Measurements from ENCODE around the gene UCHL5.
"Not testable (repeated sequence)": the region's sequence is repeated elsewhere in the genome, so short reads cannot be mapped to it uniquely, and the experiment has no call there.

The UCHL5 gene

GRCh38 chr1:193068013-193068412 is 8.9 kb upstream of the UCHL5 start:
- no peak overlapping the region for H3K4me3 ChIP-seq (ENCODE audit: low read length)
- DNase-seq (ENCODE audit: low read depth, low spot score), result no peak

DNA sequence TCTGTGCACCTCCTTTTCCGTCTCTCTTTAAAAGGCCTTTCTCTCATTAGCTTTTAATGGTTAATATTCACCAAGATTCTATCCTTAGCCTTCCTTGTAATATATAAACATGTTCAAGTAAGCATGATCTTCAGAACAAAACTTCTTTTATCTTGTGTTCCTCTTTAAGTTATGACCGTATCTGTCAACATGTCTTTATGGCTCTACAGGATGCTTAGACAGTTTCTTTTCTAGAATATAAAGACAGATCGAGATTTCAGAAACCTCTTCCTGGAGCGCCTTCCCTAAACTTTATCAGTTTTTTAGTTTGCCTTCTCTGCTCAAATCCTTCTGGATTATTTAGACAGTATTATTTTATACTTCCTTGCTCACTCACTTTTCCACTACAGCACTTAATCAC is 7.4 kb upstream of the UCHL5 start:
- no peak for DNase-seq (ENCODE audit: low read depth, low spot score)

GRCh38 chr1:193065954-193066353 is 6.8 kb upstream of the UCHL5 start:
- DNase-seq (ENCODE audit: low read depth, low spot score), result no peak
- no peak overlapping the region for H3K4me3 ChIP-seq (ENCODE audit: low read length)

More for the DNA sequence above, 7.4 kb upstream of the UCHL5 start:
- no peak overlapping the region for H3K4me3 ChIP-seq (ENCODE audit: low read length)

DNA sequence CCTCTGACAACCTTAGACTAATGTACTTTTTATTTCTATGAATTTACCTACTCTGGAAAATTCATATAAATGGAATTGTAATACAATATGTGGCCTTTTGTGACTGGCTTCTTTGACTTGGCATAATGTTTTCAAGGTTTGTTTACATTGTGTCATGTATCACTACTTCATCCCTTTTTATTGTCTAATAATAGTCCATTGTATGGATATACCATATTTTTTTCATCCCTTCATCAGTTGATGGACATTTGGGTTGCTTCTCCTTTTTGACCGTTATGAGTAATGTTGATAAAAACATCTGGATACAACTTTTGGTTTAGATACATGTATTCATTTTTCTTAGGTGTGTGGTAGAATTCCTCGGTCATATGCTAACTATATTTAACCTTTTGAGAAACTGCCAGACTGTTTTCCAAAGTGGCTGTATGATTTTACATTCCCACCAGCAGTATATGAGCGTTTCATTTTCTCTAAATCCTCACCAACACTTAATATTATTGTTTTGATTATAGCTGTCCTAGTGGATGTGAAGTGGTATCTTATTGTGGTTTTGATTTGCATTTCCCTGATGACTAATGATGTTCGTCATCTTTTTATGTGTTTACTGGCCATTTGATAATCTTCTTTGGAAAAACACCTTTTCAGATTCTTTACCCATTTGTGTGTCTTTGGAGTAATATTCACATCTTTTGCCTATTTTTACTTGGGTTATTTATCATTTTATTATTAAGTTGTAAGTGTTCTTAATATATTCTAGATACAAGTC is 3.7 kb upstream of the UCHL5 start:
- H3K4me3 ChIP-seq (ENCODE audit: low read length), result no peak overlapping the region
- DNase-seq (ENCODE audit: low read depth, low spot score), result no peak

DNA sequence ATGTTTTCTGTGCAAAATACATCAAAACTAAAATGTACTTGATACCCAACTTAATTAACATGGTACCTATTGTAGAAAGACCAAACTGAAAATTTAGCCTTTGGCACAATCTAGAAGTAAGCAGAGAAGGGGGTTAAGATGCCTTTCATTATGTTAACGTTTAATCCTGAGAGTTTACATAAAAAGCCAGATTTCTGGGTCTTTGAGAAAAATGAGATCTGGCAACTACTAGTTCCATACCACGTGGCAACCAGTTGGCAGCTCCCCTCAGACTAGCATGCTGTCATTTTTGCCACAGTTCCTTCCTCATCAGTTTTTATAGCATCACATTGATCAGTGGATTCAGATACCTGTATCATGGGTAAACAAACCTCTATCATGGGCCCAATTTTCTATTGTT is 1.8 kb upstream of the UCHL5 start:
- H3K4me3 ChIP-seq (ENCODE audit: low read length), result peak overlapping the region; percentile 99
- DNase-seq (ENCODE audit: low read depth, low spot score), result no peak

- no peak for DNase-seq (ENCODE audit: low read depth, low spot score)
- peak overlapping the region; percentile 99 for H3K4me3 ChIP-seq (ENCODE audit: low read length)
Observed at GRCh38 chr1:193060406-193060805, 1.2 kb upstream of the UCHL5 start.

DNA sequence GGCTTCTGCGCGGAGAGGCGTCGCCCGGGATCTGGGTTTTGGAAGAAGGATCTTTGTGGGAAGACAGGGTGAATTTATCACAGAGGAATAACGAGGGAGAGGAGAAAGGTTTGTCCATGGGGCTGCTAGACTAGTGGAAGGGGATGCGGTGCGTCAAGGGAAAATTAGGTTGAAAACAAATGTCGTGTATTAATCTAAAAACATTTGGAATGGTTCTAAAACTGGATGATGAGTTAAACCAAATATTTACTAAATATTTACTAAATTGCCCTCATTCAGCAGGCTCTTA is 899 bp upstream of the UCHL5 start:
- H3K4me3 ChIP-seq (ENCODE audit: low read length), result peak overlapping the region; percentile 99
- DNase-seq (ENCODE audit: low read depth, low spot score), result no peak

GRCh38 chr1:193058529-193059281 is 455 bp downstream of the UCHL5 start:
- peak overlapping the region; percentile 99 for H3K4me3 ChIP-seq (ENCODE audit: low read length)
- DNase-seq (ENCODE audit: low read depth, low spot score), result peak; percentile 50

GRCh38 chr1:193054169-193054675 is 4.9 kb downstream of the UCHL5 start:
- H3K4me3 ChIP-seq (ENCODE audit: low read length), result no peak overlapping the region
- no peak for DNase-seq (ENCODE audit: low read depth, low spot score)

- DNase-seq (ENCODE audit: low read depth, low spot score); H3K4me3 ChIP-seq (ENCODE audit: low read length): not testable (repeated sequence)
Observed at GRCh38 chr1:193048913-193049312, 10.2 kb downstream of the UCHL5 start.

GRCh38 chr1:193042766-193043691 is 16.1 kb downstream of the UCHL5 start:
- H3K4me3 ChIP-seq (ENCODE audit: low read length), result no peak overlapping the region
- no peak for DNase-seq (ENCODE audit: low read depth, low spot score)

DNA sequence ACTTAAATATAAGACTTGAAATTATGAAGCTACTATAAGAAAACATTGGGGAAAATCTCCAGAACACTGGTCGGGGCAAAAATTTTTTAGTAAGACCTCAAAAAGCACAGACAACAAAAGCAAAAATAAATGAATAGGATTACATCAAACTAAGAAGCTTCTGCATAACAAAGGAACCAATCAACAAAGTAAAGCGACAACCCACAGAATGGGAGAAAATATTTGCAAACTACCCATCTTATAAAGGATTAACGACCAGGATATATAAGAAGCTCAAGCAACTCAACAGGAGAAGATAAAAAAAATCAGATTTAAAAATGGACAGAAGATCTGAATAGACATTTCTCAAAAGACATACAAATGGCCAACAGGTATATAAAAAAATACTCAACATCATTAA is 19.1 kb downstream of the UCHL5 start:
- no peak overlapping the region for H3K4me3 ChIP-seq (ENCODE audit: low read length)
- no peak for DNase-seq (ENCODE audit: low read depth, low spot score)

DNA sequence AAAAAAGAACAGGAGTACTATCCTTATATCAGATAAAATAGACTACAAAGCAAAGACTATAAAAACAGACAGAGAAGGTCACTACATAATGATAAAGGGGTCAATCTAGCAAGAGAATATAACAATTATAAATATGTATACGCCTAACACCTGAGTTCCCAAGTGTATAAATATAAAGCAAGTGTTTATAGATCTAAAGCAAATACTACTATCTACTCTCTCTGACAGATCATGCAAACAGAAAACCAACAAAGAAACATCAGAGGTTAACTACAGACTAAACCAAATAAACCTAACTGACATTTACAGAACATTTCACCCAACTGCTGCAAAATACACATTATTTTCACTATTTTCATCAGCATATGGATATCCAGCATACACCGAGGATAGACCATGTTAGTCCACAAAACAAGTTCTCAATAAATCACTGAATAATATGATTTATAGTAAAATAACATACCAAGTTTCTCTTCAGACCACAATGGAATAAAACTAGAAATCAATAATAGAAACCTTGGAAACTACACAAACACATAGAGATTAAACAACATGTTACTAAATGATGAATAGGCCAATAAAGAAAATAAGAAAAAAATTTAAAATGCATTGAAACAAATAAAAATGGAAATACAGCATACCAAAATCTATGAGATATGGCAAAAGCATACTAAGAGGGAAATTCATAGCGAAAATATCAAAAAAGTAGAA is 22.7 kb downstream of the UCHL5 start:
- DNase-seq (ENCODE audit: low read depth, low spot score), result no peak
- H3K4me3 ChIP-seq (ENCODE audit: low read length), result no peak overlapping the region

DNA sequence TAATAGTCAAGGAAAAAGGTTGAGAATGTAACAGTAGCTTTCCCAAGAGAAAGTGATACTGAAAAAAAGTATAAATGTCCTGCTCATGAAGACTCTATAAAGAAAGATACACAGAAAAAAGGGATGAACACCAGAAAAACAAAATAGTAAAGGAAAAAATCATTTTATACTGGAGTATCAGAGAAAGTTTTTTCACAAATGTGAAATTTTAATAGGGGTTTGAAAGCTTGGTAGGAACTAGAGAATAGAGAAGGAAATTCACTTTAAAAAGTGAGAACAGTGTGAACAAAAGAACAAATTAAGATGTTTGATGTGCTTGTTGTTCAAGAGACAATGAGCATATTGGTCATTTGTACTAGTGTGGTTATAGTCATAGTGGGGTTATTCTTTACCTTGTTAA is 25.6 kb downstream of the UCHL5 start:
- no peak for DNase-seq (ENCODE audit: low read depth, low spot score)
- H3K4me3 ChIP-seq (ENCODE audit: low read length), result no peak overlapping the region

DNA sequence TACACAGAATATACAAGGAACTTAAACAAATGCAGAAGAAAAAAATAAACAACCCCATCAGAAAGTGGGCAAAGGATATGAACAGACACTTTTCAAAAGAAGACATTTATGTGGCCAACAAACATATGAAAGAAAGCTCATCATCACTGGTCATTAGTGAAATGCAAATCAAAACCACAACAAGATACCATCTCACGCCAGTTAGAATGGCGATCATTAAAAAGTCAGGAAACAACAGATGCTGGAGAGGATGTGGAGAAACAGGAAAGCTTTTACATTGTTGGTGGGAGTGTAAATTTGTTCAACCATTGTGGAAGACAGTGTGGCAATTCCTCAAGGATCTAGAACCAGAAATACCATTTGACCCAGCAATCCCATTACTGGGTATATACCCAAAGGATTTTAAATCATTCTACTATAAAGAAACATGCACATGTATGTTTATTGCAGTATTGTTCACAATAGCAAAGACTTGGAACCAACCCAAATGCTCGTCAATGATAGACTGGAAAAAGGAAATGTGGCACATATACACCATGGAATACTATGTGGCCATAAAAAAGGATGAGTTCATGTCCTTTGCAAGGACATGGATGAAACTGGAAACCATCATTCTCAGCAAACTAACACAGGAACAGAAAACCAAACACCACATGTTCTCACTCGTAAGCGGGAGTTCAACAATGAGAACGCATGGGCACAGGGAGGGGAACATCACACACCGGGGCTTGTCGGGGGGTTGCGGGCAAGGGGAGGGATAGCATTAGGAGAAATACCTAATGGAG is 26.3 kb downstream of the UCHL5 start:
- DNase-seq (ENCODE audit: low read depth, low spot score); H3K4me3 ChIP-seq (ENCODE audit: low read length): not testable (repeated sequence)

GRCh38 chr1:193031431-193031830 is 27.7 kb downstream of the UCHL5 start:
- no peak for DNase-seq (ENCODE audit: low read depth, low spot score)
- H3K4me3 ChIP-seq (ENCODE audit: low read length), result no peak overlapping the region

GRCh38 chr1:193030280-193030679 is 28.9 kb downstream of the UCHL5 start:
- DNase-seq (ENCODE audit: low read depth, low spot score), result no peak

GRCh38 chr1:193025218-193025617 is 33.9 kb downstream of the UCHL5 start:
- DNase-seq (ENCODE audit: low read depth, low spot score), result no peak
- H3K4me3 ChIP-seq (ENCODE audit: low read length), result no peak overlapping the region

More at GRCh38 chr1:193030280-193030679, 28.9 kb downstream of the UCHL5 start:
- no peak overlapping the region for H3K4me3 ChIP-seq (ENCODE audit: low read length)

Measured in Jurkat, Clone E6-1 (cell line).